H9 (cell line): ENCODE data around the gene OVAAL. TPM values are rescaled to one million over a fixed set of nuclear protein-coding genes. Genes with fewer than 3 reads are reported as not detected.

Experiments used
- DNase-seq: peaks from one replicate; pipeline ENCODE4 v3.0.0-alpha.2; 2017
- H2AFZ ChIP-seq: one replicate; pipeline ENCODE4 v1.6.1; 2013; ENCODE audit warnings: mild to moderate bottlenecking, low read length, control low read depth, moderate library complexity
- H2AK5ac ChIP-seq: 2 replicates; pipeline ENCODE4 v1.6.1; 2013; ENCODE audit warnings: low read length, control low read depth, mixed read lengths; ENCODE audit not compliant: insufficient read length
- H2BK120ac ChIP-seq: one replicate; pipeline ENCODE4 v1.6.1; 2013; ENCODE audit warnings: low read depth, mild to moderate bottlenecking, low read length, control low read depth, inconsistent platforms; ENCODE audit not compliant: poor library complexity, severe bottlenecking
- H2BK12ac ChIP-seq: 2 replicates; pipeline ENCODE4 v1.6.1; 2013; ENCODE audit warnings: low read length, control low read depth, mixed read lengths, low read depth; ENCODE audit not compliant: insufficient read length
- H2BK15ac ChIP-seq: 2 replicates; pipeline ENCODE4 v1.6.1; 2013; ENCODE audit warnings: low read depth, low read length, control low read depth
- H2BK20ac ChIP-seq: one replicate; pipeline ENCODE4 v1.6.1; 2013; ENCODE audit warnings: low read depth, mild to moderate bottlenecking, low read length, control low read depth, inconsistent platforms; ENCODE audit not compliant: poor library complexity, severe bottlenecking
- H2BK5ac ChIP-seq: 2 replicates; pipeline ENCODE4 v1.6.1; 2013; ENCODE audit warnings: low read length, control low read depth, mixed read lengths; ENCODE audit not compliant: insufficient read length
- H3K14ac ChIP-seq: 2 replicates; pipeline ENCODE4 v1.6.1; 2013; ENCODE audit warnings: low read length, control low read depth; ENCODE audit not compliant: insufficient read depth
- H3K18ac ChIP-seq: 2 replicates; pipeline ENCODE4 v1.6.1; 2013; ENCODE audit warnings: low read depth, mild to moderate bottlenecking, mixed read lengths, low read length, control low read depth; ENCODE audit not compliant: insufficient read length
- H3K23ac ChIP-seq: 2 replicates; pipeline ENCODE4 v1.6.1; 2013; ENCODE audit warnings: low read length, control low read depth, mixed read lengths, low read depth; ENCODE audit not compliant: insufficient read length
- H3K23me2 ChIP-seq: 2 replicates; pipeline ENCODE4 v1.6.1; 2013; ENCODE audit warnings: low read depth, mild to moderate bottlenecking, mixed read lengths, low read length, control low read depth; ENCODE audit not compliant: insufficient read length, poor library complexity, severe bottlenecking
- H3K27ac ChIP-seq: 2 replicates; pipeline ENCODE4 v1.5.1; 2013; ENCODE audit warnings: low read length, control low read depth, mixed read lengths, low read depth; ENCODE audit not compliant: insufficient read length
- H3K27me3 ChIP-seq: 2 replicates; pipeline ENCODE4 v1.6.1; 2013; ENCODE audit warnings: low read length, control low read depth, inconsistent platforms; ENCODE audit not compliant: insufficient read depth
- H3K4ac ChIP-seq: 2 replicates; pipeline ENCODE4 v1.6.1; 2013; ENCODE audit warnings: low read depth, mild to moderate bottlenecking, control low read depth, inconsistent platforms, low read length, moderate library complexity
- H3K4me1 ChIP-seq: 2 replicates; pipeline ENCODE4 v1.6.1; 2013; ENCODE audit warnings: low read length, control low read depth, inconsistent platforms; ENCODE audit not compliant: insufficient read depth
- H3K4me2 ChIP-seq: 2 replicates; pipeline ENCODE4 v1.6.1; 2013; ENCODE audit warnings: low read length, control low read depth, mixed read lengths; ENCODE audit not compliant: insufficient read length, insufficient read depth
- H3K56ac ChIP-seq: 2 replicates; pipeline ENCODE4 v1.6.1; 2013; ENCODE audit warnings: low read depth, mild to moderate bottlenecking, mixed read lengths, low read length, control low read depth; ENCODE audit not compliant: insufficient read length
- H3K79me1 ChIP-seq: 2 replicates; pipeline ENCODE4 v1.6.1; 2013; ENCODE audit warnings: low read depth, mild to moderate bottlenecking, moderate library complexity, low read length, control low read depth, inconsistent platforms; ENCODE audit not compliant: insufficient read depth, poor library complexity, severe bottlenecking
- H3K79me2 ChIP-seq: 2 replicates; pipeline ENCODE4 v1.6.1; 2013; ENCODE audit warnings: low read length, control low read depth, inconsistent platforms; ENCODE audit not compliant: insufficient read depth
- H3K9ac ChIP-seq: 2 replicates; pipeline ENCODE4 v1.6.1; 2013; ENCODE audit warnings: low read length, control low read depth, mixed read lengths; ENCODE audit not compliant: insufficient read length; ENCODE audit errors: extremely low read depth
- H3K9me3 ChIP-seq: one replicate; pipeline ENCODE4 v1.6.1; 2013; ENCODE audit warnings: low read depth, low read length, inconsistent platforms; ENCODE audit not compliant: control insufficient read depth
- H3T11ph ChIP-seq: one replicate; pipeline ENCODE4 v1.6.1; 2013; ENCODE audit warnings: mild to moderate bottlenecking, low read length, control low read depth, inconsistent platforms
- H4K20me1 ChIP-seq: one replicate; pipeline ENCODE4 v1.6.1; 2013; ENCODE audit not compliant: control insufficient read depth, insufficient read length, insufficient read depth
- H4K5ac ChIP-seq: 2 replicates; pipeline ENCODE4 v1.6.1; 2013; ENCODE audit warnings: low read depth, mild to moderate bottlenecking, mixed read lengths, low read length, control low read depth; ENCODE audit not compliant: insufficient read length
- H4K8ac ChIP-seq: replicated peaks from 2 replicates; pipeline ENCODE4 v1.6.1; 2013; ENCODE audit warnings: low read length, control low read depth, mixed read lengths, low read depth; ENCODE audit not compliant: insufficient read length
- H4K91ac ChIP-seq: 2 replicates; pipeline ENCODE4 v1.6.1; 2013; ENCODE audit warnings: low read depth, mild to moderate bottlenecking, moderate library complexity, mixed read lengths, low read length, control low read depth; ENCODE audit not compliant: insufficient read length
- H3K27ac Mint-ChIP-seq, 3 experiments: 2 replicates in 2 of 3; 3 replicates in 1 of 3; pipeline ENCODE4 v1.8.0; 2020 to 2021; ENCODE audit warnings: mixed read lengths in 3 of 3, mild to moderate bottlenecking in 1 of 3, moderate library complexity in 1 of 3
- H3K27me3 Mint-ChIP-seq: 2 replicates; pipeline ENCODE4 v1.8.0; 2021; ENCODE audit warnings: low read depth, mild to moderate bottlenecking, moderate library complexity, mixed read lengths
- H3K36me3 Mint-ChIP-seq, 3 experiments: 2 replicates in 2 of 3; 3 replicates in 1 of 3; pipeline ENCODE4 v1.8.0; 2020 to 2021; ENCODE audit warnings: low read depth in 3 of 3, mixed read lengths in 3 of 3; ENCODE audit not compliant: insufficient read depth in 1 of 3
- H3K4me1 Mint-ChIP-seq, 2 experiments: 2 replicates each; pipeline ENCODE4 v1.8.0; 2020; ENCODE audit warnings: mixed read lengths in 2 of 2
- H3K4me3 Mint-ChIP-seq, 2 experiments: 2 replicates in 1 of 2; 3 replicates in 1 of 2; pipeline ENCODE4 v1.8.0; 2020 to 2021; ENCODE audit warnings: mild to moderate bottlenecking in 2 of 2, mixed read lengths in 2 of 2, moderate library complexity in 1 of 2
- H3K9me3 Mint-ChIP-seq, 2 experiments: 2 replicates in 1 of 2; 3 replicates in 1 of 2; pipeline ENCODE4 v1.8.0; 2020; ENCODE audit warnings: mild to moderate bottlenecking in 2 of 2, mixed read lengths in 2 of 2, moderate library complexity in 1 of 2
- CTCF ChIP-seq: fragments of 200-600 bp; sonication (generic); conservative IDR thresholded peaks from 3 replicates; pipeline ENCODE4 v1.8.0; 2021; ENCODE audit warnings: antibody characterized with exemption, mild to moderate bottlenecking
- WGBS: extraction: QIAGEN DNeasy Blood & Tissue Kit; methylation state at CpG from one replicate; pipeline ENCODE4 v1.1.7; 2013; ENCODE audit warnings: missing lambda C conversion rate, low lambda C conversion rate, mixed read lengths; ENCODE audit not compliant: insufficient read length; ENCODE audit errors: extremely low coverage; 5-methylcytosine and 5-hydroxymethylcytosine counted together
- total RNA-seq: library from RNA; stranded (reverse); gene quantifications from 2 replicates; pipeline ENCODE4 v1.2.1, GENCODE V29; 2021

The OVAAL gene
- total RNA-seq, 1 experiment from 2014 or later: not detected

GRCh38 chr1:180510882-180511281 is 47.9 kb upstream of the OVAAL start:
- Histone ChIP-seq H3K79me2 (no peaks in the 10 kb centered on the region), H3K27ac (no peak overlapping the region), H3K4me1 (no peaks in the 10 kb centered on the region), H3K9ac (no peak overlapping the region), H4K5ac (no peak overlapping the region), H3K9me3 (peaks cover 10% of the 10 kb centered on the region), H3K4ac (no peak overlapping the region), H3K14ac (no peak overlapping the region), H2BK120ac (no peak overlapping the region), H3K18ac (no peak overlapping the region), H2BK12ac (no peak overlapping the region), H4K8ac (no peak overlapping the region), H2AFZ (no peak overlapping the region), H2BK20ac (no peak overlapping the region), H3K56ac (no peak overlapping the region), H4K20me1 (no peaks in the 10 kb centered on the region), H3K27me3 (no peaks in the 10 kb centered on the region), H3K23me2 (no peaks in the 10 kb centered on the region), H2AK5ac (no peak overlapping the region), H2BK5ac (no peak overlapping the region), H3K79me1 (no peaks in the 10 kb centered on the region), H4K91ac (no peak overlapping the region), H2BK15ac (no peak overlapping the region), H3K4me2 (no peak overlapping the region), H3K23ac (no peak overlapping the region), H3T11ph (no peak overlapping the region)
- no CpG with 5 or more reads among the region's 2 CpGs for WGBS
- Mint-ChIP-seq H3K4me1 (peaks cover 9 to 11% of the 10 kb centered on the region in 2 experiments), H3K9me3 (peaks cover 24% of the 10 kb centered on the region in 2 experiments), H3K27ac (no peak overlapping the region), H3K27me3 (peaks cover 3% of the 10 kb centered on the region), H3K36me3 (peaks cover 1 to 34% (median 12%) of the 10 kb centered on the region in 3 experiments; a peak in 5 of 7 replicates), H3K4me3 (no peak overlapping the region)
- no peak for DNase-seq
- no peak for TF ChIP-seq CTCF
